ENCODE results near the gene TGM2. TPM values are rescaled to one million over a fixed set of nuclear protein-coding genes. Genes with fewer than 3 reads are reported as not detected.

The TGM2 gene
- total and polyA plus RNA-seq, 2 donors (not counting 3 experiments of a cell fraction or from before 2014, with no cell fraction given): 861 to 868 TPM

DNA sequence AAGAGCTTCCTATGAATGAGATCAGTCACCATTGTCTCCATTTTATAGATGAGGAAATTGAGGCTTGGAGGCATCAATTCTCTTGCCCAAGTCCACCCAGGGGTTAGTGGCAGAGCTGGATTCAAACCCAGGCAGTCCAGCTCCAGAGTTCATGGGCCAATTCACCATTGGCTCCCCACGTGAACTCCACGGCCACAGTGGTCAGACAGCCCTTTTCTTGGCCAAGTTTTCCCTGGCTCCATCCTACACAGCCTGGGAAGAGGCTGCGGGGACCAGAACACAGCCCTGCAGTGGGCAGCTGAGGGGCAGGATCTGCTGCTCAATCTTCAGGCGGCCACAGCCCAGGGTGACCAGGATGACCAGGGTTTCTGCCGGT is 20.5 kb downstream of the TGM2 start:
- H3K9me3 ChIP-seq (replicated peaks; ENCODE audit: control insufficient read depth, insufficient read depth, low read length): no peaks in the 10 kb centered on the region
- POLR2A ChIA-PET: interaction anchor here (0.6 to 2.9 kb wide), 6 partner anchors 10 to 569 kb away, joined by 3 to 12 read pairs (median 4); no protein-coding TSS in a partner anchor
- peaks cover 84% of the 10 kb centered on the region for H3K4me1 ChIP-seq (ENCODE audit: control insufficient read depth, extremely low read depth, insufficient read depth, low read length)
- H2AFZ ChIP-seq (ENCODE audit: low read depth, low read length): no peak overlapping the region
- CTCF ChIA-PET: interaction anchor here (0.8 to 5.2 kb wide), 17 partner anchors 8 to 87 kb away, joined by 3 to 42 read pairs (median 7); no protein-coding TSS in a partner anchor
- peaks cover 28 to 71% of the 10 kb centered on the region in 2 experiments for H3K36me3 ChIP-seq (ENCODE audit: control insufficient read depth in 2 of 2, extremely low read depth in 1 of 2, insufficient read depth in 2 of 2, low read length in 2 of 2)
- H3K27ac ChIP-seq (ENCODE audit: insufficient read depth, low read depth, low read length): peak overlapping the region; percentile 93
- no TSS peak for BruUV-seq (replicated peaks)
- H3K4me3 ChIP-seq (replicated peaks in 1 of 3; ENCODE audit: insufficient read depth in 1 of 3, low read depth in 1 of 3, low read length in 3 of 3): no peak overlapping the region
- dilution Hi-C loops (cut with MboI; ENCODE audit: extremely low pct_ligation_motif_present, low sequenced_read_pairs): no loop called here
- H3K9ac ChIP-seq (replicated peaks; ENCODE audit: extremely low read depth, insufficient read depth, low read length): peak overlapping the region; percentile 54
- intact Hi-C loops (cut with micrococcal nuclease): loop anchor here (1.0 kb wide), 4 partner anchors 8 to 21 kb away; partner anchors contain the start of gene TGM2
- no peaks in the 10 kb centered on the region for H4K20me1 ChIP-seq (replicated peaks; ENCODE audit: control insufficient read depth, extremely low read depth, insufficient read depth, low read length)
- H3K4me2 ChIP-seq (ENCODE audit: insufficient read depth, low read length): no peak overlapping the region
- H3K79me2 ChIP-seq (ENCODE audit: control insufficient read depth, insufficient read depth, low read length): peaks cover 16% of the 10 kb centered on the region
- H3K9me1 ChIP-seq (replicated peaks; ENCODE audit: control insufficient read depth, extremely low read depth, insufficient read depth, low read length): no peaks in the 10 kb centered on the region
- DNase-seq (ENCODE audit: low read depth, low spot score) (no peak), FAIRE-seq (peak; percentile 37)
- TF ChIP-seq POLR2AphosphoS5 (IDR thresholded peaks at IDR 0.05; ENCODE audit: insufficient read depth, low read depth, low read length) (no peak), EZH2 (IDR thresholded peaks at IDR 0.05; ENCODE audit: borderline replicate concordance, low read depth, low read length, severe bottlenecking) (no peak), CTCF (IDR thresholded peaks at IDR 0.05; ENCODE audit: extremely low read depth in 1 of 2, insufficient read depth in 1 of 2, low read depth in 1 of 2, low read length in 2 of 2) (no peak), GATA2 (IDR thresholded peaks at IDR 0.05; ENCODE audit: insufficient read depth, insufficient read length, low read depth, low read length) (no peak), MYC (IDR thresholded peaks at IDR 0.05; ENCODE audit: low read depth, low read length) (no peak), POLR2A (IDR thresholded peaks at IDR 0.05; ENCODE audit: low read depth, low read length) (no peak), JUN (IDR thresholded peaks at IDR 0.05; ENCODE audit: borderline replicate concordance, insufficient read depth, insufficient read length, low read depth) (no peak), MAX (IDR thresholded peaks at IDR 0.05; ENCODE audit: insufficient read depth, insufficient read length) (no peak), FOS (IDR thresholded peaks at IDR 0.05; ENCODE audit: borderline replicate concordance, insufficient read depth, low read length) (no peak)
- H3K27me3 ChIP-seq (ENCODE audit: control insufficient read depth in 2 of 2, insufficient read depth in 2 of 2, low read length in 2 of 2): no peaks in the 10 kb centered on the region
